Measurements from ENCODE around the gene MGMT.

The MGMT gene

DNA sequence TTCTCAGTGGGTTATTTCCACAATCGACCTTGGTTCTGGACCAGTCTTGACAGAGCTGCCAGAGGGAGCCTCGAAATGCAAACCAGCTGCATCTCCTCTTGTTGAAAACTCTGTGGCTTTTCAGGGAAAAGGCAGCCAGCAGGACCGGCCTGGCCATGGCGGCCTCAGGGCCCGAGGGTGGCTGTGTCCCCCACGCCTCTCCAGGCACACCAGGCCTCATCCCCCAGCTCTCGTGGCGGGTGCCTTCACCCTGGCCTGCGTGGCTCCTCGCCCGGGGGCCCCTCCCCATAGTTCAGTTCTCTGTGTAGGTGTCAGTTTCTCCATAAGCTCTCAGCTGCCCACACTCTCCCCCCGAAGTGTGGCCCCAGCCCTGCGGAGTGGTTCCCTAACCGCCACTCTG, 63.5 kb downstream of the MGMT start:
- Histone ChIP-seq H3K27ac (ENCODE audit: low read depth, low read length) (no peak overlapping the region), H3K36me3 (ENCODE audit: insufficient read depth, low read length) (no peaks in the 10 kb centered on the region), H3K27me3 (ENCODE audit: insufficient read depth, low read length) (no peaks in the 10 kb centered on the region), H3K4me3 (ENCODE audit: low read depth, low read length) (no peak overlapping the region), H3K4me1 (ENCODE audit: control insufficient read depth, insufficient read depth, low read length, unreplicated experiment) (peaks cover 13% of the 10 kb centered on the region), H2AFZ (ENCODE audit: low read length, unreplicated experiment) (no peak overlapping the region), H3K79me2 (ENCODE audit: control insufficient read depth, insufficient read depth, low read length, unreplicated experiment) (peaks cover 5% of the 10 kb centered on the region)

DNA sequence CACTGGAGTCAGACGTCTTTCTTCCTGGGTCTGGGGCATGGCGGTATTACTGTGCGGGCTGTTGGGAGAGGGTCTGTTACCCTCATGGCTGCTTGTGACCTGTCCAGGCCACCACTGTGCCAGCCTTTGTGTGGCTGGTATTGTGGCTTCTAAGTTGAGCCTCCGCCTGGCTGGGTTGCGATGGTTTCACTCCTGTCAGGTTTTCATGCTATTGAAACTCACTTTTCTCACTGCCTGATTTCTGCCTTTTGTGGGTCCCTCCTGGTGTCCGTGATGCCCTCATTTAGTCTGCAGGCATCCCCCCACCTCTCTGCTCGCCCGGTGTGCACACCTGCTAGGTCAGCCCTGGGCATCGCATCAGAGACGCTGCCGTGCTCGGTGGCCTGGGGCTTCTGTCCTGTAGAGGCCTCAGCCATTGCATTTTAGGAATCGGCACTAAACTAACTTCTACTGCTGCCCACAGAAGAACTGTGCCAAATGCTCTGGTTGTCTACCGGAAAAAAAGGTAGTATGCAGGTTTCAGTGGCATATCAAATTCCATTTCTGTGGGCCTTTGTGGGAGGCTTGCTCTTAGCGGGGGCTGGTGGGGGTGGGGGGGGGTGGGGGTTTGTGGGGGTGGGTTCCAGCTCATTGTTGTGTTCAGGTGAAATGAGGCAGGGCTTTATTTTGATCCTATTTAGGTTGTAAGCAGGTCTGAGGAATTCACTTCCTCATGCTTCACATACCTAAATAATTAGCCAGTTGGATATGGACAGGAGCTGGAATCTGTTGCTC, 64.3 kb downstream of the MGMT start:
- Histone ChIP-seq H2AFZ (ENCODE audit: low read length, unreplicated experiment) (no peak overlapping the region), H3K27me3 (ENCODE audit: insufficient read depth, low read length) (no peaks in the 10 kb centered on the region), H3K36me3 (ENCODE audit: insufficient read depth, low read length) (no peaks in the 10 kb centered on the region), H3K79me2 (ENCODE audit: control insufficient read depth, insufficient read depth, low read length, unreplicated experiment) (peaks cover 5% of the 10 kb centered on the region), H3K4me1 (ENCODE audit: control insufficient read depth, insufficient read depth, low read length, unreplicated experiment) (peaks cover 13% of the 10 kb centered on the region), H3K4me3 (ENCODE audit: low read depth, low read length) (no peak overlapping the region), H3K27ac (ENCODE audit: low read depth, low read length) (no peak overlapping the region)

DNA sequence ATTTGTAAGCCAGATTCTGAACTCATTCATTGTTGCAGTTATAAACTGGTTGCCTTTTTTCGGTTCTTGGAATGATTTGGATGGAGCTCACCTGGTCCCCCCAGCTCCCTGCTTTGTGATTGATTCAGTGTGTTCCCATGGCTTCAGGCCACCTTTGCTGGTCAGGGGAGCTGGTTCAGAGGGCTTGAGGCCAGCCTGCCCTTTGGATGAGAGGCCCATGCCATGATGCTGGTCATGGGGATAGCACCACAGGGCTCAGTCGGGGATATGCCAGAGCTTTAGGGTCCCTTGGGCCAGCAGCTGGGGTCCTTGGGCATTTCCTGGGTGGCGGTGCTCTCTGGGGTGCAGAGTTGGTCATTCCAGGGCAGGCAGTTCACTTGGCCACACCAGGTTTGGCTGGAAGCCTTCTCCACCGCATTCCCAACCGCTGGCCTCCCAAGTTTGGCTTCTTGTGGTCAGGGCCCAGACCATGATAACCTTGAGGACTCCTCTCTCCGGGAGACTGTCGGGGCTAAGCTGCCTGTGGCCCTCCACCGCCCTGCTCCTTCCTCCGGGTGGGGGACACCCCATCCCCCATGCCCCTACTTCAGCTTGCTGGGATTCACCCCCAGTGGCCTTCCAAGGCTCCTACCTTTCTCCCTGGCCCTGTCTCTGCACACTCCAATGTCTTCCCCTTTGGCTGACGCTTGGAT, 65.1 kb downstream of the MGMT start:
- Histone ChIP-seq H3K27me3 (ENCODE audit: insufficient read depth, low read length) (no peaks in the 10 kb centered on the region), H2AFZ (ENCODE audit: low read length, unreplicated experiment) (no peak overlapping the region), H3K27ac (ENCODE audit: low read depth, low read length) (no peak overlapping the region), H3K4me3 (ENCODE audit: low read depth, low read length) (no peak overlapping the region), H3K79me2 (ENCODE audit: control insufficient read depth, insufficient read depth, low read length, unreplicated experiment) (peaks cover 5% of the 10 kb centered on the region), H3K4me1 (ENCODE audit: control insufficient read depth, insufficient read depth, low read length, unreplicated experiment) (peaks cover 13% of the 10 kb centered on the region), H3K36me3 (ENCODE audit: insufficient read depth, low read length) (no peaks in the 10 kb centered on the region)

DNA sequence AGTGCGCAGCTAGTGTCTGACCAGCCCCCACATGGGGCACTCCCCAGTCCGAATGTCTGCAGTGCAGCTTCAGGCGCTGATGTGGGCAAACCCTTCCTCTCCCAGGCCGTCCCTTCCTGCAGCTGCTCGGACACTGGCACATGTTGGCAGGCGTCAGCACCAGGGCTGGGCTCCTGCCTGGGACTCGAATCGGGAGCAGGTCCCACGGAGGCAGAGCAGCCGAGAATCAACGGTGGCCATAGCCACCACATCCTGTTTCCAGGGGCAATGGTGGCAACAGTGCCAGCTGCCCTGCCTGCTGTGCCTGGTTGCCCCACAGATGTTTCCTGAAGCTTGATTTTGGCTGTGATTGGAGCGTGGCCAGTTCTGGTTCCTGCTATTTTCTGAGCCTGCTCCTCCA, 65.8 kb downstream of the MGMT start:
- H3K36me3 ChIP-seq (ENCODE audit: insufficient read depth, low read length): no peaks in the 10 kb centered on the region
- no peak overlapping the region for H3K27ac ChIP-seq (ENCODE audit: low read depth, low read length)
- peaks cover 13% of the 10 kb centered on the region for H3K4me1 ChIP-seq (ENCODE audit: control insufficient read depth, insufficient read depth, low read length, unreplicated experiment)
- H3K27me3 ChIP-seq (ENCODE audit: insufficient read depth, low read length): no peaks in the 10 kb centered on the region
- H3K79me2 ChIP-seq (ENCODE audit: control insufficient read depth, insufficient read depth, low read length, unreplicated experiment): peaks cover 5% of the 10 kb centered on the region
- no peak overlapping the region for H3K4me3 ChIP-seq (ENCODE audit: low read depth, low read length)
- H2AFZ ChIP-seq (ENCODE audit: low read length, unreplicated experiment): no peak overlapping the region

DNA sequence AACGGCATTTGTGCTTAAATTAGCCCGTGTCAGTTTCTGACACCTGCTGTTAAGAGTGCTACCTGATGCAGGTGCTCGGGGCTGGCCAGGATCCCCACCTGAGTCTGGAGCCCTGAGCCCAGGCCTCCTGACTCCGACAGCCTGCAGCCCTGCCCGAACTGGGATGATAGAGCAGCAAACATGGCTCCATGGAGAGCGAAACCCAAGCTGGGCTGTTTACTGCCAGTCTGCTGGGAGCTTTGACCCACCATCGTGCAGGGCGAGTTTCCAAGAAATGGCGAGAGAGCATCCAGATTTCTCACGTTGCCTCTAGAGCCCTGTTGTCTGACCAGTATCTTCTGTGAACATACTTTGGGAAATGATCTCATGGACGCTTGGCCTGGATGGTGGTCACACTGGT, 66.2 kb downstream of the MGMT start:
- H3K27me3 ChIP-seq (ENCODE audit: insufficient read depth, low read length): no peaks in the 10 kb centered on the region
- H2AFZ ChIP-seq (ENCODE audit: low read length, unreplicated experiment): no peak overlapping the region
- no peak overlapping the region for H3K4me3 ChIP-seq (ENCODE audit: low read depth, low read length)
- peaks cover 13% of the 10 kb centered on the region for H3K4me1 ChIP-seq (ENCODE audit: control insufficient read depth, insufficient read depth, low read length, unreplicated experiment)
- no peak overlapping the region for H3K27ac ChIP-seq (ENCODE audit: low read depth, low read length)
- H3K79me2 ChIP-seq (ENCODE audit: control insufficient read depth, insufficient read depth, low read length, unreplicated experiment): peaks cover 5% of the 10 kb centered on the region
- H3K36me3 ChIP-seq (ENCODE audit: insufficient read depth, low read length): no peaks in the 10 kb centered on the region

DNA sequence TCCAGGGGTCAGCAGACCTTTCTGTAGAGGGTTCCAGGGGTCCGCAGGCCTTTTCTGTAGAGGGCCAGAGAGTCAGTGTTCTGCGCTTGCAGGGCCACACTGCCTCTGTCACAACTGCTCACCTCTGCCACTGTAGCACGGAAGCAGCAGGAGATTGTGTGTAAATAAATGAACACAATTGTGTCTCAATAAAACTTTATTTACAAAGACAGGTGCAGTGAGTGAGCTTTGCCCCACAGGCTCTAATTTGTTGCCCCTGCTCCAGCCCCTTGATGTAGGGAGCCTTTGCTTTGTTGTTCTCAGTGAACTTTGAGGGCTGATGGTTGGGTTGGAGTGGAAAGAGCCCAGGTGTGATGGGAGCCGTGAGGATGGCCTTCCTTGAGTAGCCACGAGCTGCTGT, 67.8 kb downstream of the MGMT start:
- H3K27ac ChIP-seq (ENCODE audit: low read depth, low read length): no peak overlapping the region
- no peaks in the 10 kb centered on the region for H3K27me3 ChIP-seq (ENCODE audit: insufficient read depth, low read length)
- peaks cover 13% of the 10 kb centered on the region for H3K4me1 ChIP-seq (ENCODE audit: control insufficient read depth, insufficient read depth, low read length, unreplicated experiment)
- peaks cover 5% of the 10 kb centered on the region for H3K79me2 ChIP-seq (ENCODE audit: control insufficient read depth, insufficient read depth, low read length, unreplicated experiment)
- H3K36me3 ChIP-seq (ENCODE audit: insufficient read depth, low read length): no peaks in the 10 kb centered on the region
- no peak overlapping the region for H3K4me3 ChIP-seq (ENCODE audit: low read depth, low read length)
- H2AFZ ChIP-seq (ENCODE audit: low read length, unreplicated experiment): no peak overlapping the region

DNA sequence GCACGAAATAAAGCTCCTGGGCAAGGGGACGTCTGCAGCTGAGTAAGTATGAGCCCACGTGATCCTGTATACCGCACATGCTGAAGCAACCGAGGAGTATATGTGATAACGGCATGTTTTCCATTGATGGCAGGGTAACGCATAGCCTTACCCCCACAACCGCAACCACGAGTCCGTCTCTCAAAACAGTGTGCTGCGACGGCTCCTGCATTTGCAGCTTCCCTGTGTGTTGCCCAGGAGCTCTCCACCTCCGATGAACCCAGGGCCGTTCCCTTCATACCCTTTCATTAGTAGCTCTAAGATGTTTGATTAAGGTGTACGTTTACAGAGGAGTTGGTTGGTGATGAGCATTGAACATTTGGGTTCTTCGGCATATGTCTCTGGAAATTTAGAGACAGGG, 69.3 kb downstream of the MGMT start:
- H3K4me1 ChIP-seq (ENCODE audit: control insufficient read depth, insufficient read depth, low read length, unreplicated experiment): peaks cover 12% of the 10 kb centered on the region
- H3K36me3 ChIP-seq (ENCODE audit: insufficient read depth, low read length): no peaks in the 10 kb centered on the region
- H2AFZ ChIP-seq (ENCODE audit: low read length, unreplicated experiment): no peak overlapping the region
- no peaks in the 10 kb centered on the region for H3K27me3 ChIP-seq (ENCODE audit: insufficient read depth, low read length)
- no peak overlapping the region for H3K27ac ChIP-seq (ENCODE audit: low read depth, low read length)
- peaks cover 5% of the 10 kb centered on the region for H3K79me2 ChIP-seq (ENCODE audit: control insufficient read depth, insufficient read depth, low read length, unreplicated experiment)
- H3K4me3 ChIP-seq (ENCODE audit: low read depth, low read length): no peak overlapping the region

DNA sequence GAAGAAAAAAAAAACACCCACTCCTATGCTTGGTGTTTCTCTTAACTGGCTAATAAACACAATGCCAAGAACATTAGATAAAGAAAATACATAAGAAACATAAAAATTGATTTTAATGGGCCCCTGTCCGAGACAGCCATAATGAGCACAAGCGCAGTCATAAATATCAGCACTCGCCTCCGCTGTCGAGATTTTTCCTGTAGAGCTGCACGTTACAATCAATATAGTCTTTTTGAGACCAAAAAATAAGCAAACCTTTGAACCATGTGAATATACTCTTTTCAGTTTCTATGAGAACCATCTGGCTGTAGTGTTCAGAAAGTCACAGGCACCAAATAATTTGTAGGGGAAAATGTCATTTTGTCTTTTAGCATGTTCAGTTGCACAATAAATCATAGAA, 70.1 kb downstream of the MGMT start:
- Histone ChIP-seq H3K36me3 (ENCODE audit: insufficient read depth, low read length) (no peaks in the 10 kb centered on the region), H3K27me3 (ENCODE audit: insufficient read depth, low read length) (no peaks in the 10 kb centered on the region), H3K27ac (ENCODE audit: low read depth, low read length) (no peak overlapping the region), H3K4me3 (ENCODE audit: low read depth, low read length) (no peak overlapping the region), H3K4me1 (ENCODE audit: control insufficient read depth, insufficient read depth, low read length, unreplicated experiment) (peaks cover 5% of the 10 kb centered on the region), H2AFZ (ENCODE audit: low read length, unreplicated experiment) (no peak overlapping the region), H3K79me2 (ENCODE audit: control insufficient read depth, insufficient read depth, low read length, unreplicated experiment) (peaks cover 5% of the 10 kb centered on the region)

DNA sequence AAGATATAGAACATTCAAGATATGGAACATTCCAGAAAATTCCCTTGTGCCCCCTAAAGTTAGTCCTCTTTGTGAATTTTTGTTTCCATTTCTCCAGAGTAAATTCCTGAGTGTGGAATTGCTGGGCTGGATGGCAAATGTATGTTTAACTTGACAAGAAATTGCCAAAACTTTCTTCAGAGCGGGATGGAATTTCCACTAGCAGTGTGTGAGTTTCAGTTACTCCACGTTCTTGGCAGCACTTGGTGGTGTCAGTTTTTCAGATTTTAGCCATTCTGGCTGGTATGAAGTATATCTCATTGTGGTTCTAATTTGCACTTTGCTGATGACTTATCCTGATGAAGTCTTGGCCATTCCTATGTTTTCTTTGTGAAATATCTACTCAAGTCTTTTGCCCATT, 71.2 kb downstream of the MGMT start:
- Histone ChIP-seq H2AFZ (ENCODE audit: low read length, unreplicated experiment) (no peak overlapping the region), H3K36me3 (ENCODE audit: insufficient read depth, low read length) (no peaks in the 10 kb centered on the region), H3K4me3 (ENCODE audit: low read depth, low read length) (no peak overlapping the region), H3K27me3 (ENCODE audit: insufficient read depth, low read length) (no peaks in the 10 kb centered on the region), H3K27ac (ENCODE audit: low read depth, low read length) (no peak overlapping the region), H3K79me2 (ENCODE audit: control insufficient read depth, insufficient read depth, low read length, unreplicated experiment) (no peaks in the 10 kb centered on the region), H3K4me1 (ENCODE audit: control insufficient read depth, insufficient read depth, low read length, unreplicated experiment) (no peaks in the 10 kb centered on the region)

DNA sequence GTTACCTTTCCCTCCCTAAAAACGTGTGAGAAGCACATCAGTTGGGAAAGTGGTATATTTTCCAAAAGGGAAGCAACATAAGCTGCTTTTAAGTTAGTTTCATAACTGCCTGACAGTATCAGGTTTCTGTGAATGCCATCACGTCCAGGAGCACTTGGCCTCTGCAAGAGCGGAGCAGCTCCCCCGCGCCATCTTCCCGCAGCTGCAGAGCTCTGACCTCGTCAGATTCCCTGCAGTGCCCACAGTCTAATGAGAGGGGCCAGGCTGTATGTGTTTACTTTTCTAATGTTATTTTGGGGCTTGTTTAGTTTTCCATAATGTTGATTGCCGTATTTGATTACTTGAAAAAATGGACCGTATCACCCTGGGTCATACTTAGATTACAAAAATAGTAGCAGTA, 74.2 kb downstream of the MGMT start:
- Histone ChIP-seq H3K79me2 (ENCODE audit: control insufficient read depth, insufficient read depth, low read length, unreplicated experiment) (no peaks in the 10 kb centered on the region), H3K36me3 (ENCODE audit: insufficient read depth, low read length) (no peaks in the 10 kb centered on the region), H3K27ac (ENCODE audit: low read depth, low read length) (no peak overlapping the region), H3K4me1 (ENCODE audit: control insufficient read depth, insufficient read depth, low read length, unreplicated experiment) (peaks cover 6% of the 10 kb centered on the region), H3K27me3 (ENCODE audit: insufficient read depth, low read length) (no peaks in the 10 kb centered on the region), H3K4me3 (ENCODE audit: low read depth, low read length) (no peak overlapping the region), H2AFZ (ENCODE audit: low read length, unreplicated experiment) (no peak overlapping the region)

Measured in ACC112 (cell line).